Measurements from ENCODE around the gene CTNNA3. TPM values are rescaled to one million over a fixed set of nuclear protein-coding genes. Genes with fewer than 3 reads are reported as not detected.

CTNNA3 gene
- total and polyA plus RNA-seq, 4 donors, result 0.16 to 2.4 (median 1.4) TPM

DNA sequence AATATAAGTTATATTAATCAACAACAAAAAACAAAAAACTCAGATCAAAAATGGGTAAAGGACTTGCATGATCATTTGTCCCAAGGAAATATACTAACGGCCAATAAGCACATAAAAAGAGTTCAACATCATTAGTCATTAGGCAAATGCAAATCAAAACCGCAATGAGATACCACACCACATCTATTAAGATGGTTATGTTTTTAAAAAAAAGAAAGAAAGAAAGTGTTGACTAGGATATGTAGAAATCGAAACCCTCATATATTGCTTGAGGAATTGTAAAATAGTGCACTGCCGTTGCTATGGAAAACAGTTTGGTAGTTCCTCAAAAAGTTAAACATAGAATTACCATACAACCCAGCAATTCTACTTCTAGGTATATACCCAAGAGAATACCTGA, 39.4 kb upstream of the CTNNA3 start (continued):
- no peak for TF ChIP-seq TAF1 (conservative IDR thresholded peaks at IDR 0.05)
- no peak for TF ChIP-seq YY1 (IDR thresholded peaks at IDR 0.05)
- TF ChIP-seq NR2F2 (IDR thresholded peaks at IDR 0.05), result no peak
- TF ChIP-seq GABPA (IDR thresholded peaks at IDR 0.05 in 1 of 2, conservative IDR thresholded peaks at IDR 0.05 in 1 of 2), result no peak
- TF ChIP-seq FOXA2 (IDR thresholded peaks at IDR 0.05), result no peak
- TF ChIP-seq RAD21 (IDR thresholded peaks at IDR 0.05), result no peak
- TF ChIP-seq JUND (IDR thresholded peaks at IDR 0.05), result no peak

DNA sequence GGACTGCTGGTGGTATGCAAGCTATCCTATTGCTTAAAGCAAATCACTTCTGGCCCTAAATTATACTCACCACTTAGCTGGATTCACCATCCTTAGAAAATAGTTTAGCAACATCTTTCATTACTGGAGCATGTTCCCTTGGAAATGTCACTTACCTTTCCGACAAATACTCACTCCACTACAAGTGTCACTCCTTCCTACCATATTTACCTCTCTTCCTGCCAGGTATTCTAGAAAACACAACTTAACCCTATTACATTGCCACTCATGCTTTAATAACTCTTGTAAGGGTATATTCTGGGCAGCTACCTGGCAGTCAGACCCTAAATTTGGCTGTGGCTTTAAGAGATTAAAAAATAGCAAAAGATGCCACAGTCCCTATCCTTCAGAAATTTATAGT, 37.5 kb upstream of the CTNNA3 start:
- WGBS, result 97% methylated on average over 1 of the region's 1 CpG
- no peaks in the 10 kb centered on the region for H3K9me3 ChIP-seq (ENCODE audit: control insufficient read depth in 4 of 4, low read length in 3 of 4)
- H3K4me3 ChIP-seq (ENCODE audit: low read depth in 1 of 3, low read length in 3 of 3), result no peak overlapping the region
- H3K36me3 ChIP-seq (ENCODE audit: control insufficient read depth in 4 of 4, insufficient read depth in 3 of 4, low read depth in 1 of 4, low read length in 3 of 4), result no peaks in the 10 kb centered on the region
- H3K9ac ChIP-seq (ENCODE audit: low read depth in 1 of 2, low read length in 2 of 2), result no peak overlapping the region
- no peak for DNase-seq (ENCODE audit: low spot score)
- no peaks in the 10 kb centered on the region for H3K4me1 ChIP-seq (ENCODE audit: control insufficient read depth in 4 of 4, insufficient read depth in 4 of 4, low read length in 3 of 4)
- peaks cover 0 to 3% (median 0%) of the 10 kb centered on the region in 4 donors for H3K27me3 ChIP-seq (ENCODE audit: control insufficient read depth in 4 of 4, insufficient read depth in 4 of 4, low read length in 3 of 4)
- TF ChIP-seq, protein P1, sequence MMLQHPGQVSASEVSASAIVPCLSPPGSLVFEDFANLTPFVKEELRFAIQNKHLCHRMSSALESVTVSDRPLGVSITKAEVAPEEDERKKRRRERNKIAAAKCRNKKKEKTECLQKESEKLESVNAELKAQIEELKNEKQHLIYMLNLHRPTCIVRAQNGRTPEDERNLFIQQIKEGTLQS (IDR thresholded peaks at IDR 0.05), result no peak
- no peak for TF ChIP-seq HNF4G (IDR thresholded peaks at IDR 0.05)
- TF ChIP-seq TAF1 (conservative IDR thresholded peaks at IDR 0.05), result no peak
- TF ChIP-seq, protein P2, sequence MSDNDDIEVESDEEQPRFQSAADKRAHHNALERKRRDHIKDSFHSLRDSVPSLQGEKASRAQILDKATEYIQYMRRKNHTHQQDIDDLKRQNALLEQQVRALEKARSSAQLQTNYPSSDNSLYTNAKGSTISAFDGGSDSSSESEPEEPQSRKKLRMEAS (IDR thresholded peaks at IDR 0.05), result no peak
- no peak for TF ChIP-seq RAD21 (IDR thresholded peaks at IDR 0.05)
- TF ChIP-seq, protein P3, sequence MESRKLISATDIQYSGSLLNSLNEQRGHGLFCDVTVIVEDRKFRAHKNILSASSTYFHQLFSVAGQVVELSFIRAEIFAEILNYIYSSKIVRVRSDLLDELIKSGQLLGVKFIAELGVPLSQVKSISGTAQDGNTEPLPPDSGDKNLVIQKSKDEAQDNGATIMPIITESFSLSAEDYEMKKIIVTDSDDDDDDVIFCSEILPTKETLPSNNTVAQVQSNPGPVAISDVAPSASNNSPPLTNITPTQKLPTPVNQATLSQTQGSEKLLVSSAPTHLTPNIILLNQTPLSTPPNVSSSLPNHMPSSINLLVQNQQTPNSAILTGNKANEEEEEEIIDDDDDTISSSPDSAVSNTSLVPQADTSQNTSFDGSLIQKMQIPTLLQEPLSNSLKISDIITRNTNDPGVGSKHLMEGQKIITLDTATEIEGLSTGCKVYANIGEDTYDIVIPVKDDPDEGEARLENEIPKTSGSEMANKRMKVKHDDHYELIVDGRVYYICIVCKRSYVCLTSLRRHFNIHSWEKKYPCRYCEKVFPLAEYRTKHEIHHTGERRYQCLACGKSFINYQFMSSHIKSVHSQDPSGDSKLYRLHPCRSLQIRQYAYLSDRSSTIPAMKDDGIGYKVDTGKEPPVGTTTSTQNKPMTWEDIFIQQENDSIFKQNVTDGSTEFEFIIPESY (IDR thresholded peaks at IDR 0.05), result no peak
- TF ChIP-seq GABPA (IDR thresholded peaks at IDR 0.05 in 1 of 2, conservative IDR thresholded peaks at IDR 0.05 in 1 of 2), result no peak
- TF ChIP-seq, protein P4, sequence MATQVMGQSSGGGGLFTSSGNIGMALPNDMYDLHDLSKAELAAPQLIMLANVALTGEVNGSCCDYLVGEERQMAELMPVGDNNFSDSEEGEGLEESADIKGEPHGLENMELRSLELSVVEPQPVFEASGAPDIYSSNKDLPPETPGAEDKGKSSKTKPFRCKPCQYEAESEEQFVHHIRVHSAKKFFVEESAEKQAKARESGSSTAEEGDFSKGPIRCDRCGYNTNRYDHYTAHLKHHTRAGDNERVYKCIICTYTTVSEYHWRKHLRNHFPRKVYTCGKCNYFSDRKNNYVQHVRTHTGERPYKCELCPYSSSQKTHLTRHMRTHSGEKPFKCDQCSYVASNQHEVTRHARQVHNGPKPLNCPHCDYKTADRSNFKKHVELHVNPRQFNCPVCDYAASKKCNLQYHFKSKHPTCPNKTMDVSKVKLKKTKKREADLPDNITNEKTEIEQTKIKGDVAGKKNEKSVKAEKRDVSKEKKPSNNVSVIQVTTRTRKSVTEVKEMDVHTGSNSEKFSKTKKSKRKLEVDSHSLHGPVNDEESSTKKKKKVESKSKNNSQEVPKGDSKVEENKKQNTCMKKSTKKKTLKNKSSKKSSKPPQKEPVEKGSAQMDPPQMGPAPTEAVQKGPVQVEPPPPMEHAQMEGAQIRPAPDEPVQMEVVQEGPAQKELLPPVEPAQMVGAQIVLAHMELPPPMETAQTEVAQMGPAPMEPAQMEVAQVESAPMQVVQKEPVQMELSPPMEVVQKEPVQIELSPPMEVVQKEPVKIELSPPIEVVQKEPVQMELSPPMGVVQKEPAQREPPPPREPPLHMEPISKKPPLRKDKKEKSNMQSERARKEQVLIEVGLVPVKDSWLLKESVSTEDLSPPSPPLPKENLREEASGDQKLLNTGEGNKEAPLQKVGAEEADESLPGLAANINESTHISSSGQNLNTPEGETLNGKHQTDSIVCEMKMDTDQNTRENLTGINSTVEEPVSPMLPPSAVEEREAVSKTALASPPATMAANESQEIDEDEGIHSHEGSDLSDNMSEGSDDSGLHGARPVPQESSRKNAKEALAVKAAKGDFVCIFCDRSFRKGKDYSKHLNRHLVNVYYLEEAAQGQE (IDR thresholded peaks at IDR 0.05), result no peak
- no peak for TF ChIP-seq NR2F2 (IDR thresholded peaks at IDR 0.05)
- no peak overlapping the region for H3K27ac ChIP-seq (ENCODE audit: low read depth in 1 of 2, low read length in 2 of 2)

DNA sequence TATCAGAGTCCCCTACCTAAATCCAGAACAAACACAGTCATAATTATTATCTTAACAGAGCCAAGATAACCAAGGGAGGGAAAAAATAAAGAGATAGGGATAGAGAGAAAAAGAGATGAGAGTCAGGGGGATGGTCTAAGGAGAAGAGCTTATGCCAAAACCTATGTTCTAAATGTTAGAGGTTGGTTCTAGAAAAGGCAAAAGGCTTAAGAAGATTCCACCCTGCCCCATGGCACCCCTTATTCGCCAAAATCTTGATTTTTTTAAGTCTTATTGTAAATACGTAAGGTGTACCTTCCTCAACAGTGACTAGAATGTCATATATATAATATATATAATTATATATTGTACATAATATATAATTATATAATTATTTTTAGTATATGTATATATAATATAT, 29.6 kb upstream of the CTNNA3 start:
- Histone ChIP-seq H3K4me1 (ENCODE audit: control insufficient read depth in 4 of 4, insufficient read depth in 4 of 4, low read length in 3 of 4) (no peaks in the 10 kb centered on the region), H3K36me3 (ENCODE audit: control insufficient read depth in 4 of 4, insufficient read depth in 3 of 4, low read depth in 1 of 4, low read length in 3 of 4) (no peaks in the 10 kb centered on the region), H3K9ac (ENCODE audit: low read depth in 1 of 2, low read length in 2 of 2) (no peak overlapping the region), H3K9me3 (ENCODE audit: control insufficient read depth in 4 of 4, low read length in 3 of 4) (no peaks in the 10 kb centered on the region), H3K4me3 (ENCODE audit: low read depth in 1 of 3, low read length in 3 of 3) (no peak overlapping the region), H3K27me3 (ENCODE audit: control insufficient read depth in 4 of 4, insufficient read depth in 4 of 4, low read length in 3 of 4) (no peaks in the 10 kb centered on the region), H3K27ac (ENCODE audit: low read depth in 1 of 2, low read length in 2 of 2) (no peak overlapping the region)
- DNase-seq (ENCODE audit: low spot score), result no peak
- no peak for TF ChIP-seq EGR1 (IDR thresholded peaks at IDR 0.05; ENCODE audit: low read depth in 2 of 2)
- TF ChIP-seq HNF4A (conservative IDR thresholded peaks at IDR 0.05), result no peak
- TF ChIP-seq, protein P4 (IDR thresholded peaks at IDR 0.05), result no peak
- no peak for TF ChIP-seq RXRA (IDR thresholded peaks at IDR 0.05)
- TF ChIP-seq FOXA1 (IDR thresholded peaks at IDR 0.05), result no peak
- TF ChIP-seq, protein P2 (IDR thresholded peaks at IDR 0.05), result no peak
- no peak for TF ChIP-seq FOXA2 (IDR thresholded peaks at IDR 0.05)
- TF ChIP-seq, protein P3 (IDR thresholded peaks at IDR 0.05), result no peak
- WGBS, result 77% methylated on average over 2 of the region's 2 CpGs
